ENCODE measurements around the gene SRGAP1. TPM values are rescaled to one million over a fixed set of nuclear protein-coding genes. Genes with fewer than 3 reads are reported as not detected.
"Not testable (repeated sequence)": the region's sequence is repeated elsewhere in the genome, so short reads cannot be mapped to it uniquely, and the experiment has no call there.

The SRGAP1 gene
- total RNA-seq, 1 experiment from 2014 or later: 4.2 TPM

DNA sequence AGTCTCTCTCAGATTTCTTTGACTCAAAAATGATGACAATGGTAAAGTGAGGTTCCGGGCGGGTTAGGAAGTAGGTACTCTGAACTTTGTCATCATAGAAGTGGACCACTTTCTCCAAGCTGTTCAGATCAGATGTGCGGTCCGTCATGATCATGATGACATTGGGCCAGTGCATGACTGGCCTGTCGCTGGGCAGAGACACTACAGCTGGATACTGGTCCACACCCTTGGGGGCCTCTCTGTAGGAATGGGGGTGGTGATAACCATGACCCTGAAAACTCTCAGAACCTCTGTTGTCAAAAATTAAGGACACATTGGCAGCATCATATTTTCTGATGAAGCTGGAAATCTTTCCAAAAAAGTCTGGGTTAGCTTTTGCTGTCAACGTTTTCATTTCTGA is 349.4 kb downstream of the SRGAP1 start:
- DNase-seq (ENCODE audit: low read depth): no peak

DNA sequence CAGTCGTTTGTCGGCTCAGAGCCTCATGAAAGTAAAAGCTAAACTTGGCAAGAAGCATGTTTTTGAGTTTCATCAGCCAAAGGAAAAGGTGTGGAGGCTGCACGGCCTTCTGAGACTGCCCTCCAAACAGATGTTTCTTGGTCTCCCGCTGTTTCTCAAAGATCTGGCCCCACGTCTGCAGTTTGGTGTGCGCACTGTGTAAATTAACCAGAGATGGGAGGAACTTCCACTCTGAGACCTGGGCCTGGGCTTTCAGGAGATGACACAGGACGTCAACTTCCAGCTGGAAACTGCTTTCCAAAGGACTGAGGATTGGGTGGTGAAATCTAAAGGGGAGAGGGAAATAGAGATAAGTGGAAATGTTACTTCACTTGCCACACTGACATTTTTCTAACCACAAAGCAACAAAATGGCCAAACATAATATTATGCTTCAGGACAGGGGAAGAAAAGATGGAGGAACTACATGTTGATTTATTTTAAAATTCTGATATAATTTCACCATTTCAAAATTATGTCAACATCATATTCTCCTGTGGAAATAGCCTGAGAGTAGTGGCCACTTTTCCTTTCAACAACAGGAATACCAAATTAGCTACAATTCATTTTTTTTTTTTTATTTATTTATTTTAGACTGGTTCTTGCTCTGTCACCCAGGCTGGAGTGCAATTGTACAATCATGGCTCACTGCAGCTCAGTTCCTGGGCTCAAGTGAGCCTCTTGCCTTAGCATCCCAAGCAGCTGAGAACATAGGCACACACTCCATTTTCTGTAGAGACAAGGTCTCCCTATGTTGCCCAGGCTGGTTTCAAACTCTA is 350.0 kb downstream of the SRGAP1 start:
- no peak for DNase-seq (ENCODE audit: low read depth)

- DNase-seq (ENCODE audit: low read depth): not testable (repeated sequence)
Measured at GRCh38 chr12:64195841-64196240, 351.3 kb downstream of the SRGAP1 start.

- no peak for DNase-seq (ENCODE audit: low read depth)
Measured at GRCh38 chr12:64203036-64203435, 358.5 kb downstream of the SRGAP1 start.

DNA sequence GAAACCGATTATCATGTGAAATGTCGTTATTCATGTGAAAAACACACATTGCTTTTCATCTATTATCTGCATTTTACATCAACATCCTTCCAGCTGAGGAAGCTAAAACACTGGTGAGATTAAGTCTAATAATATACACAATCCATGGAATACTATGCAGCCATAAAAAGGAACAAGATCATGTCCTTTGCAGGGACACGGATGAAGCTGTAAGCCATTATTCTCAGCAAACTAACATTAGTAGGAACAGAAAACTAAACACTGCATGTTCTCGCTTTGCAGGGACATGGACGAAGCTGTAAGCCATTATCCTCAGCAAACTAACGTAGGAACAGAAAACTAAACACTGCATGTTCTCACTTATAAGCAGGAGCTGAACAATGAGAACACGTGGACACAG is 359.3 kb downstream of the SRGAP1 start:
- DNase-seq (ENCODE audit: low read depth): no peak

DNA sequence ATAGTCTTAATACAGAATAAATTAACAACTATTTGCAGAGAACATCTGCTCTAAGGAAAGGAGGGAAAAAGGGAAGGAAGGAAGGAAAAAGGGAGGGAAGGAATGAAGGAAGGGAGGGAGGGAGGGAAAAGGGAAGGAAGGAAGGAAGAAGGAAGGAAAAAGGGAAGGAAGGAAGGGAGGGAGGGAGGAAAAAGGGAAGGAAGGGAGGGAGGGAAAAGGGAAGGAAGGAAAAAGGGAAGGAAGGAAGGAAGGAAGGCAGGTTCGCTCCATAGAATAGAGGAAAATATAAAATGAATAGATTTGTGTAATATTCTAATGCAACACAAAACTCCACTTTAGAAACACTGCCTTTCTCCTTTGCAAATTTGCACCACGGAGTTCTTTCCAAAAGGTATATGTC is 361.0 kb downstream of the SRGAP1 start:
- no peak for DNase-seq (ENCODE audit: low read depth)

- no peak for DNase-seq (ENCODE audit: low read depth)
Measured at GRCh38 chr12:64207453-64207852, 363.0 kb downstream of the SRGAP1 start.

Other genes with a start within 250 kb of the SRGAP1 start
- gene DPY19L2, start 176.2 kb upstream of the SRGAP1 start, total RNA-seq (2014; rRNA removed): 8.5 and 9.8 TPM in 2 replicates
- 30.6 and 32.9 TPM in 2 replicates for gene RXYLT1, start 64.8 kb upstream of the SRGAP1 start, total RNA-seq (2014; rRNA removed)